HEK293 (cell line): Measurements from ENCODE around the gene PHKB.

Source experiments
- CTCF ChIA-PET: fragments of 350-600 bp; formaldehyde crosslinking; extraction: SDS; loops from one replicate; lab custom pipeline; 2021; ENCODE audit warnings: antibody characterized with exemption; lab: Yijun Ruan, JAX
- POLR2A ChIA-PET: fragments of 300-600 bp; formaldehyde crosslinking; extraction: SDS; loops from one replicate; lab custom pipeline; 2020; ENCODE audit warnings: antibody characterized with exemption, inconsistent platforms; lab: Yijun Ruan, JAX
- H3K27ac ChIP-seq: fragments of 200-500 bp; sonication (Bioruptor generic); 2 replicates; pipeline ENCODE4 v1.5.1; 2014; ENCODE audit warnings: low read depth, low read length, control low read depth, inconsistent platforms; ENCODE audit errors: extremely low read depth
- H3K36me3 ChIP-seq, 2 experiments: fragments of 200-500 bp in 1 of 2; sonication (Bioruptor generic) in 1 of 2; 1 replicate in 1 of 2; 2 replicates in 1 of 2; pipeline ENCODE4 v1.5.1; 2014 to 2017; ENCODE audit warnings: inconsistent platforms in 2 of 2, low read length in 2 of 2; ENCODE audit not compliant: control insufficient read depth in 2 of 2, insufficient read depth in 1 of 2
- H3K4me1 ChIP-seq: fragments of 200-500 bp; sonication (Bioruptor generic); 2 replicates; pipeline ENCODE4 v1.5.1; 2014; ENCODE audit warnings: mild to moderate bottlenecking, low read length, inconsistent platforms; ENCODE audit not compliant: control insufficient read depth, insufficient read depth
- H3K4me3 ChIP-seq: 2 replicates; pipeline ENCODE4 v1.5.1; 2011; ENCODE audit warnings: low read depth, mild to moderate bottlenecking, control low read depth, low read length, moderate library complexity
- H3K9me3 ChIP-seq: fragments of 200-500 bp; sonication (Bioruptor generic); 2 replicates; pipeline ENCODE4 v1.5.1; 2014; ENCODE audit warnings: low read depth, low read length, inconsistent platforms; ENCODE audit not compliant: control insufficient read depth, insufficient read depth
- PRDM2 ChIP-seq: fragments of 450-650 bp; formaldehyde crosslinking; IDR thresholded peaks from 2 replicates; pipeline ENCODE4 v1.5.1; 2016; ENCODE audit warnings: missing biosample characterization, missing genetic modification characterization, borderline replicate concordance
- SP2 ChIP-seq: fragments of 450-650 bp; formaldehyde crosslinking; IDR thresholded peaks from 2 replicates; pipeline ENCODE4 v1.5.1; 2016; ENCODE audit warnings: missing biosample characterization, missing genetic modification characterization
- WT1 ChIP-seq: fragments of 450-650 bp; formaldehyde crosslinking; IDR thresholded peaks from 2 replicates; pipeline ENCODE4 v1.5.1; 2016; ENCODE audit warnings: missing biosample characterization, missing genetic modification characterization
- ZBTB26 ChIP-seq: fragments of 450-650 bp; formaldehyde crosslinking; optimal IDR thresholded peaks from 2 replicates; pipeline ENCODE3; 2016; ENCODE audit warnings: missing biosample characterization, mild to moderate bottlenecking, missing genetic modification characterization
- ZFP69B ChIP-seq: fragments of 450-650 bp; formaldehyde crosslinking; IDR thresholded peaks from 2 replicates; pipeline ENCODE4 v1.5.1; 2016; ENCODE audit warnings: missing biosample characterization, missing genetic modification characterization
- ZNF132 ChIP-seq: fragments of 450-650 bp; formaldehyde crosslinking; IDR thresholded peaks from 2 replicates; pipeline ENCODE4 v1.5.1; 2017; ENCODE audit warnings: missing biosample characterization, missing genetic modification characterization, borderline replicate concordance
- ZNF18 ChIP-seq: fragments of 450-650 bp; formaldehyde crosslinking; IDR thresholded peaks from 2 replicates; pipeline ENCODE4 v1.5.1; 2016; ENCODE audit warnings: missing biosample characterization, missing genetic modification characterization
- ZNF239 ChIP-seq: fragments of 450-650 bp; formaldehyde crosslinking; IDR thresholded peaks from 2 replicates; pipeline ENCODE4 v1.5.1; 2016; ENCODE audit warnings: missing biosample characterization, missing genetic modification characterization
- ZNF335 ChIP-seq: fragments of 450-650 bp; formaldehyde crosslinking; conservative IDR thresholded peaks from 2 replicates; pipeline ENCODE4 v1.5.1; 2016; ENCODE audit warnings: missing biosample characterization, missing genetic modification characterization
- ZNF341 ChIP-seq: fragments of 450-650 bp; formaldehyde crosslinking; IDR thresholded peaks from 2 replicates; pipeline ENCODE4; 2016; ENCODE audit warnings: low read depth, missing biosample characterization, missing genetic modification characterization
- ZNF394 ChIP-seq: fragments of 450-650 bp; formaldehyde crosslinking; IDR thresholded peaks from 2 replicates; pipeline ENCODE4 v1.5.1; 2016; ENCODE audit warnings: missing biosample characterization, missing genetic modification characterization, mild to moderate bottlenecking, moderate library complexity, borderline replicate concordance
- ZNF514 ChIP-seq: fragments of 450-650 bp; formaldehyde crosslinking; IDR thresholded peaks from 2 replicates; pipeline ENCODE4 v1.5.1; 2016; ENCODE audit warnings: missing biosample characterization, missing genetic modification characterization
- ZNF518A ChIP-seq: fragments of 450-650 bp; formaldehyde crosslinking; conservative IDR thresholded peaks from 2 replicates; pipeline ENCODE4 v1.5.1; 2016; ENCODE audit warnings: low read depth, missing biosample characterization, missing genetic modification characterization
- ZNF645 ChIP-seq: fragments of 450-650 bp; formaldehyde crosslinking; IDR thresholded peaks from 2 replicates; pipeline ENCODE4; 2016; ENCODE audit warnings: missing biosample characterization, missing genetic modification characterization
- ZNF654 ChIP-seq: fragments of 450-650 bp; formaldehyde crosslinking; IDR thresholded peaks from 2 replicates; pipeline ENCODE4 v1.5.1; 2016; ENCODE audit warnings: low read depth, missing biosample characterization, missing genetic modification characterization
- ZNF837 ChIP-seq: fragments of 450-650 bp; formaldehyde crosslinking; IDR thresholded peaks from 2 replicates; pipeline ENCODE4 v1.5.1; 2016; ENCODE audit warnings: missing biosample characterization, missing genetic modification characterization

Gene PHKB

GRCh38 chr16:47644661-47645060, 183.5 kb downstream of the PHKB start (continued):
- TF ChIP-seq ZNF518A (tag by site-specific recombination) = no peak
- TF ChIP-seq PRDM2 (tag by site-specific recombination) = no peak
- no peak for TF ChIP-seq ZNF239
- TF ChIP-seq ZNF132 (tag by site-specific recombination) = no peak
- TF ChIP-seq ZNF341 (tag by site-specific recombination) = no peak
- no peak for TF ChIP-seq ZBTB26
- no peak for TF ChIP-seq SP2
- no peak for TF ChIP-seq ZNF514 (tag by site-specific recombination)
- TF ChIP-seq WT1 (tag by site-specific recombination) = no peak
- TF ChIP-seq, all 188 proteins: peak for 0

GRCh38 chr16:47646914-47647313, 185.8 kb downstream of the PHKB start:
- POLR2A ChIA-PET = no interaction called here
- CTCF ChIA-PET = no interaction called here
- H3K4me3 ChIP-seq = no peak overlapping the region
- no peaks in the 10 kb centered on the region for H3K4me1 ChIP-seq
- H3K27ac ChIP-seq = no peak overlapping the region
- H3K9me3 ChIP-seq = no peaks in the 10 kb centered on the region
- peaks cover 0 to 12% of the 10 kb centered on the region in 2 experiments; a peak in 1 of 3 replicates for H3K36me3 ChIP-seq
- TF ChIP-seq ZNF645 (tag by site-specific recombination) = no peak
- no peak for TF ChIP-seq ZNF837 (tag by site-specific recombination)
- TF ChIP-seq ZNF394 (tag by site-specific recombination) = peak; percentile 48; the same call in 1 of the 2 replicates
- TF ChIP-seq ZFP69B (tag by site-specific recombination) = no peak
- no peak for TF ChIP-seq ZNF335 (tag by site-specific recombination)
- peak; percentile 50; the same call in 1 of the 2 replicates for TF ChIP-seq ZNF518A (tag by site-specific recombination)
- TF ChIP-seq ZNF18 (tag by site-specific recombination) = no peak
- 0 out of 2 replicates have a peak, but pooled peaks have one; percentile 6 for TF ChIP-seq ZNF654 (tag by site-specific recombination)
